Loucy (cell line): ENCODE results near the gene RAB10.

Experiments used
- EZH2phosphoT487 ChIP-seq: fragments of 200-600 bp; IDR thresholded peaks from 2 replicates; pipeline ENCODE4 v1.6.1; 2018; ENCODE audit warnings: antibody characterized with exemption, mild to moderate bottlenecking, moderate library complexity, borderline replicate concordance
- TF ChIP-seq, protein P1 (sequence below): fragments of 200-600 bp; sonication (generic); conservative IDR thresholded peaks from 2 replicates; pipeline ENCODE4 v1.5.1; 2014; ENCODE audit warnings: mild to moderate bottlenecking, antibody characterized with exemption, low read length

DNA sequence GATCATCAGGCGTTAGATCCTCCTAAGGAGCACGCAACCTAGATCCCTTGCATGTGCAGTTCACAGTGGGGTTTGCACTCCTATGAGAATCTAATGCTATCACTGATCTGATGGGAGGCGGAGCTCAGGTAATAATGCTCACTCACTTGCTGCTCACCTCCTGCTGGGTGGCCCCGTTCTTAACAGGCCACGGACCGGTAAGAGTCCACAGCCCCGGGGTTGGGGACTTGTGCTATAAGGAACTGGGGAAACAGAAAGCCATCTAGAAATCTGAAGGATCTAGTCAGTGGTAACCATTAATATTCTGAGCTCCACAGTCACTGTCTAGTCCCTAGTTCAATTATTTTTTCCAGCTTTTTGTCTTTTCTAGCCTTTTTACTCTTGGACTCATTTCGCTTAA lies 94.3 kb downstream of the RAB10 start:
- TF ChIP-seq, protein P1, sequence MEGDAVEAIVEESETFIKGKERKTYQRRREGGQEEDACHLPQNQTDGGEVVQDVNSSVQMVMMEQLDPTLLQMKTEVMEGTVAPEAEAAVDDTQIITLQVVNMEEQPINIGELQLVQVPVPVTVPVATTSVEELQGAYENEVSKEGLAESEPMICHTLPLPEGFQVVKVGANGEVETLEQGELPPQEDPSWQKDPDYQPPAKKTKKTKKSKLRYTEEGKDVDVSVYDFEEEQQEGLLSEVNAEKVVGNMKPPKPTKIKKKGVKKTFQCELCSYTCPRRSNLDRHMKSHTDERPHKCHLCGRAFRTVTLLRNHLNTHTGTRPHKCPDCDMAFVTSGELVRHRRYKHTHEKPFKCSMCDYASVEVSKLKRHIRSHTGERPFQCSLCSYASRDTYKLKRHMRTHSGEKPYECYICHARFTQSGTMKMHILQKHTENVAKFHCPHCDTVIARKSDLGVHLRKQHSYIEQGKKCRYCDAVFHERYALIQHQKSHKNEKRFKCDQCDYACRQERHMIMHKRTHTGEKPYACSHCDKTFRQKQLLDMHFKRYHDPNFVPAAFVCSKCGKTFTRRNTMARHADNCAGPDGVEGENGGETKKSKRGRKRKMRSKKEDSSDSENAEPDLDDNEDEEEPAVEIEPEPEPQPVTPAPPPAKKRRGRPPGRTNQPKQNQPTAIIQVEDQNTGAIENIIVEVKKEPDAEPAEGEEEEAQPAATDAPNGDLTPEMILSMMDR = no peak
- TF ChIP-seq EZH2phosphoT487 = no peak
